ENCODE results near the gene DONSON.

Gene DONSON

DNA sequence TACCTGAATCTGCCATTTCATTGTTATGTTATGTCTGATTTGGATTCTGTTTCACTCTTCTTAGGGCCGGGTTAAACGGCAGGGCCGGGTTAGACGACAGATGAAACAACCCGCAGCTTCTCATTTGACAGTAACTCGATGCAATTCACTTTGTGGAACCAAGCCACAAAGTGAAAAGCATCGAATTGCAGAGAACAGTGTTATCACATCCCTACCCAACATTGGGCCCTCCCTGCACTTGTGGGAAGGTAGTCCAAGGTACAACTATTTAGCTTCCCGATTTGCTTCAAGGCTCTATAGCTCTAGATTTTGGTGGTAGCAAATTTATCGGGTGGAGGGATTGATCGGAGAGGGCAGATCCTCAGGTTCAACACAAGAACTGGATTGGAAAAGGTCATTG, 28.7 kb downstream of the DONSON start:
- H3K27ac ChIP-seq: no peak overlapping the region
- TF ChIP-seq, protein P1, sequence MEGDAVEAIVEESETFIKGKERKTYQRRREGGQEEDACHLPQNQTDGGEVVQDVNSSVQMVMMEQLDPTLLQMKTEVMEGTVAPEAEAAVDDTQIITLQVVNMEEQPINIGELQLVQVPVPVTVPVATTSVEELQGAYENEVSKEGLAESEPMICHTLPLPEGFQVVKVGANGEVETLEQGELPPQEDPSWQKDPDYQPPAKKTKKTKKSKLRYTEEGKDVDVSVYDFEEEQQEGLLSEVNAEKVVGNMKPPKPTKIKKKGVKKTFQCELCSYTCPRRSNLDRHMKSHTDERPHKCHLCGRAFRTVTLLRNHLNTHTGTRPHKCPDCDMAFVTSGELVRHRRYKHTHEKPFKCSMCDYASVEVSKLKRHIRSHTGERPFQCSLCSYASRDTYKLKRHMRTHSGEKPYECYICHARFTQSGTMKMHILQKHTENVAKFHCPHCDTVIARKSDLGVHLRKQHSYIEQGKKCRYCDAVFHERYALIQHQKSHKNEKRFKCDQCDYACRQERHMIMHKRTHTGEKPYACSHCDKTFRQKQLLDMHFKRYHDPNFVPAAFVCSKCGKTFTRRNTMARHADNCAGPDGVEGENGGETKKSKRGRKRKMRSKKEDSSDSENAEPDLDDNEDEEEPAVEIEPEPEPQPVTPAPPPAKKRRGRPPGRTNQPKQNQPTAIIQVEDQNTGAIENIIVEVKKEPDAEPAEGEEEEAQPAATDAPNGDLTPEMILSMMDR (conservative IDR thresholded peaks at IDR 0.05): no peak
- no peak for TF ChIP-seq ZFX (IDR thresholded peaks at IDR 0.05)

DNA sequence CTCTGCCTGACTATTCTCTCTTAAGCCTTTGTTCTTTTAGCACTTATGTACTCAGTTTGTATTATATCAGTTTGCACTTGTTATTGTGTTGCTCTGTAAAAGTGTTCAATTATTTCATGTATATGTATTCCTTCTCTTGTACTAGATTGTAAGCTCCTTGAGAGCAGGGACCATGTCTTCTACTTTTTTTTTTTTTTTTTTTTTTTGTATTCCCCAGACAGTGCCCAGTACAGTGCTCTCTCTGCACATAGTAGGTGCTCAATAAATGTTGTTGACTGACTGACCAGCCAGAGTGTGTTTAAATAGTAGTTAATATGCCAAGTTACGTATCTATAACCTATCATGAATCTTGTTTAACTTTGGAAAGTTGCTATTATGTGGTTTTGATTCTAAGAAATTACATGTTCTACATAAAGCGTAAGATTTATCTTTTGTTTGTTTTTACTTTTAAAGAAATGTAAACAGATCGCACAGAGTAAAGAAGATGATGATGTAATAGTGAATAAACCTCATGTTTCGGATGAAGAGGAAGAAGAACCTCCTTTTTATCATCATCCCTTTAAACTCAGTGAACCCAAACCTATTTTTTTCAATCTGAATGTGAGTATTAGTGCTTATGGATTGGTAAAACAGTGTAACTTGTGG, 29.6 kb downstream of the DONSON start:
- H3K27ac ChIP-seq: no peak overlapping the region
- TF ChIP-seq ZFX (IDR thresholded peaks at IDR 0.05): no peak
- TF ChIP-seq, protein P1 (conservative IDR thresholded peaks at IDR 0.05): no peak

DNA sequence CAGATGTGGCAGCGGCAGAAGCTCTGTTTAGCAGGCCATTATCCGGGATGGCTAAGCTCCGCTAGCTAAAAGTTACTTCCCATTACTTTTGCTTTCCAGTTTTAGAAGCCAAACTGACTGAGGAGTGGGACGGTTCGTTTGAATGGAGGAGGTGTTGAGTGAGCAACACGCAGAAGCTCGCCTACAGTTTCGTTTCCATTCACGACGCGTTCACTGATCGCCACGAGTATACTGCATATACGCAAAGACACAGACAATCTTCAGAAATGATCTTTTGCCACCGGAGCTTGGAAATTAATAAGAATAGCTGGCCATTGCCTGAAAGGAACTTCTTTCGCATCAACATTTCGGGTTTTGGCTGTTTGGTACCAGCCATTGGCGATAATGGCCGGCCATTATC, 31.0 kb downstream of the DONSON start:
- no peak overlapping the region for H3K27ac ChIP-seq
- TF ChIP-seq ZFX (IDR thresholded peaks at IDR 0.05): no peak
- TF ChIP-seq, protein P1 (conservative IDR thresholded peaks at IDR 0.05): no peak

DNA sequence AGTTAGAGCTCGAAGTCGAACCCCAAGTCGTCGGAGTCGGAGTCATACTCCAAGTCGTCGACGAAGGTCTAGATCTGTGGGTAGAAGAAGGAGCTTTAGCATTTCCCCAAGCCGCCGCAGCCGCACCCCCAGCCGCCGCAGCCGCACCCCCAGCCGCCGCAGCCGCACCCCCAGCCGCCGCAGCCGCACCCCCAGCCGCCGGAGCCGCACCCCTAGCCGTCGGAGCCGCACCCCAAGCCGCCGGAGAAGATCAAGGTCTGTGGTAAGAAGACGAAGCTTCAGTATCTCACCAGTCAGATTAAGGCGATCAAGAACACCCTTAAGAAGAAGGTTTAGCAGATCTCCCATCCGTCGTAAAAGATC, 33.5 kb downstream of the DONSON start:
- no peak overlapping the region for H3K27ac ChIP-seq
- no peak for TF ChIP-seq ZFX (IDR thresholded peaks at IDR 0.05)
- TF ChIP-seq, protein P1 (conservative IDR thresholded peaks at IDR 0.05): no peak

DNA sequence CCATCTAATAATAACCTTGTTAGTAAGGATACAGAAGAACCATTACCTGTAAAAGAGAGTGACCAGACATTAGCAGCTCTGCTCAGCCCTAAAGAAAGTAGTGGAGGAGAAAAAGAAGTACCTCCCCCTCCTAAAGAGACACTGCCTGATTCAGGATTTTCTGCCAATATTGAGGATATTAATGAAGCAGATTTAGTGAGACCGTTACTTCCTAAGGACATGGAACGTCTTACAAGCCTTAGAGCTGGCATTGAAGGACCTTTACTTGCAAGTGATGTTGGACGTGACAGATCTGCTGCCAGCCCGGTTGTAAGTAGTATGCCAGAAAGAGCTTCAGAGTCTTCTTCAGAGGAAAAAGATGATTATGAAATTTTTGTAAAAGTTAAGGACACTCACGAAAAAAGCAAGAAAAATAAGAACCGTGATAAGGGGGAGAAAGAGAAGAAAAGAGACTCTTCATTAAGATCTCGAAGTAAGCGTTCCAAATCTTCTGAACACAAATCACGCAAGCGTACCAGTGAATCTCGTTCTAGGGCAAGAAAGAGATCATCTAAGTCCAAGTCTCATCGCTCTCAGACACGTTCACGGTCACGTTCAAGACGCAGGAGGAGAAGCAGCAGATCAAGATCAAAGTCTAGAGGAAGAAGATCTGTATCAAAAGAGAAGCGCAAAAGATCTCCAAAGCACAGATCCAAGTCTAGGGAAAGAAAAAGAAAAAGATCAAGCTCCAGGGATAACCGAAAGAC, 34.1 kb downstream of the DONSON start:
- H3K27ac ChIP-seq: no peak overlapping the region
- TF ChIP-seq, protein P1 (conservative IDR thresholded peaks at IDR 0.05): no peak
- TF ChIP-seq ZFX (IDR thresholded peaks at IDR 0.05): no peak

DNA sequence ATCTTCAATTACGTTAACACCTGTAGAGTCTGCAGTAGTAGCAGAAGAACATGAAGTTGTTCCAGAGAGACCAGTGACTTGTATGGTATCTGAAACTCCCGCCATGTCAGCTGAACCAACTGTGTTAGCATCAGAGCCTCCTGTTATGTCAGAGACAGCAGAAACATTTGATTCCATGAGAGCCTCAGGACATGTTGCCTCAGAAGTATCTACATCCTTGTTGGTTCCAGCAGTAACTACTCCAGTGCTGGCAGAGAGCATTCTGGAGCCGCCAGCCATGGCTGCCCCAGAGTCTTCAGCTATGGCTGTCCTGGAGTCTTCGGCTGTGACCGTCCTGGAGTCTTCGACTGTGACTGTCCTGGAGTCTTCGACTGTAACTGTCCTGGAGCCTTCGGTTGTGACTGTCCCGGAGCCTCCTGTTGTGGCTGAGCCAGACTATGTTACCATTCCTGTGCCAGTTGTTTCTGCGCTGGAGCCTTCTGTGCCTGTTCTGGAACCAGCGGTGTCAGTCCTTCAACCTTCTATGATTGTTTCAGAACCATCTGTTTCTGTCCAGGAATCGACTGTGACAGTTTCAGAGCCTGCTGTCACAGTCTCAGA, 35.4 kb downstream of the DONSON start:
- TF ChIP-seq, protein P1 (conservative IDR thresholded peaks at IDR 0.05): no peak
- no peak for TF ChIP-seq ZFX (IDR thresholded peaks at IDR 0.05)
- H3K27ac ChIP-seq: no peak overlapping the region

Data from C4-2B (cell line).